ENCODE measurements around the gene NKAIN2.
"Not testable (repeated sequence)": the region's sequence is repeated elsewhere in the genome, so short reads cannot be mapped to it uniquely, and the experiment has no call there.

Gene NKAIN2

DNA sequence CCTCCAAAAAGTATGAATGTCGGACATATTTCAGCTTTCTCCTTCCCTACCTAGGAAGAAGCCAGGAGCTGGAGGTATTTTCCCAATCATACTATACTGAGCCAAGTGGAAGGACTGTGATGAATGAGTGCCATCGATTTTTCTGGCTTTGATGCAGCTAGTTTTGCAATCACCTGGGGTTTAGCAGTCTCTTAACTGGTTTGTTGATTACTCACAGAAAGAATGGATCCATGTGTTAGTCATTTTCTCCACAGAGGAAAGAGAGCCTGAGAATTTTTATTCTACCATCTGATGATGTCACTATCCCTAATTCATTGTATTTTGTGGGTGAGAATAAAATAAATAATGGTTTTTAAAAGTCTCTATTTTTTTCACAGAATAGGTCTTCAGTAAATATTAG is 875.7 kb downstream of the NKAIN2 start:
- DNase-seq (ENCODE audit: low read depth in 2 of 2): no peak

DNA sequence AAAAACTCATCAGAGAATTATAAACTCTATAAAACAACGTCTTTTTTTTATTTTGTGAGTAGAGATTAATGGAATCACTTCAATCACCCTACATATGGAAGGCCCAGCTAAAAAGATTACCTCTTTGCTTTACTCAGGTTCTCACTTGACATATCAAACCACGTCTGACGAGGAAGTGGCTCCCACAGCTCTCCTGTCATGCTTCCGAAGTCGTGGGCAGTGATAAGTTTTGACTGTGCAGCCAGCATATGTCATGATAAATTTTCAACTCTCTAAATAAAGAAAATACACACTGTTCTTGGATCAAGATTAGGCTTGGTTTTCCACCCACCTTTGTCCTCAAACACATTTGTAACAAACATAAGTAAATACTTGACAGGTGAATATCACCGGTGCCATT is 879.1 kb downstream of the NKAIN2 start:
- DNase-seq (ENCODE audit: low read depth in 2 of 2): no peak

DNA sequence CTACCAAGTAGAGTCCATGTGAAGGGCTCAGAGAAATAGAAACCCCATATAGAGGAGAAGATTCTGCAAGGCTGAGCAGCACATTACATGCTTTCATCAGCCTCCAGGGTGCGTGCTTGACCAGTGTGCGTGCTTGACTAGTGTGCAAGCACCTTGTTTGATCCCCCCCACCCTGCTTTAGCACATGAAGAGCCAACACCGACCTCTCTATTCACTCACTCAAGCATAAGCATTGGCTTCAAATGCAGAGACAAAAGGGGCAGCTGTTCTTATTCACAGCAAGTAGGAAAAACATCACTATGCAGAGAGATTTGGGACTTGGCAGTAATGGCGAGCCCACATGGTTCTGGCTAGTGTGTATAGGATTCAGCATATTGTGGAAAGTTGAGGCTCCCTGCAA is 879.8 kb downstream of the NKAIN2 start:
- DNase-seq (ENCODE audit: low read depth in 2 of 2): no peak

DNA sequence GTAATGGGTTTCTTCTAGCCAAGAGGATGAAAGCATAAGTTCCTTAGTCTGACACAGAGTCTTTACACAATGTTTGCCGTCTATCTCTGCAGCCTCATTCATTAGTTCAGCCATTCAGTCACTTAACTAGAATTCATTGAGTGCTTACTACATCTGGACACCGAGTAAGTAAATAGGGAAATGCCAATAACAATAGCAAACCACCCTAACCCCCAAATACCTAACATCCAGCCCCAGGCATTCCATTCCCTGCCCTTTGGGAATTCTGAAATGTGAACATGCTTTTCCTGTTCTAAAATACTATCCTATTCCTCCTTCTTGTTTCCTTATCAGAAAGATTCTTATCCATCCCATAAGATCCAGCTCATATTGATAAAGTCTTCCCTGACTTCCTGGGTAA is 881.0 kb downstream of the NKAIN2 start:
- no peak for DNase-seq (ENCODE audit: low read depth in 2 of 2)

DNA sequence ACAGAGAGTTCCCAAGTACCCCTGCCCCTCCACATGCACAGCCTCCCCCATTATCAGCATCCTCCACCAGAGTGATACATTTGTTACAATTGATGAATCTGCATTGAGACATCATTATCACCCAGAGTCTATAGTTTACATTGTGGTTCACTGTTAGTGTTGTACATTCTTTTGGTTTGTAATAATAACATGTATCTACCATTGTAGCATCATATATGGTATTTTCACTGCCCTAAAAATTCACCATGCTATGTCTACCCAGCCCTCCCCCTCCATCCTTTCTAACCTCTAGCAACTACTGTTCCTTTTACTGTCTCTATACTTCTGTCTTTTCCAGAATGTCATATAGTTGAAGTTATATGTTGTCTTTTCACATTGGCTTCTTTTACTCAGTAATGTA is 884.7 kb downstream of the NKAIN2 start:
- no peak for DNase-seq (ENCODE audit: low read depth in 2 of 2)

DNA sequence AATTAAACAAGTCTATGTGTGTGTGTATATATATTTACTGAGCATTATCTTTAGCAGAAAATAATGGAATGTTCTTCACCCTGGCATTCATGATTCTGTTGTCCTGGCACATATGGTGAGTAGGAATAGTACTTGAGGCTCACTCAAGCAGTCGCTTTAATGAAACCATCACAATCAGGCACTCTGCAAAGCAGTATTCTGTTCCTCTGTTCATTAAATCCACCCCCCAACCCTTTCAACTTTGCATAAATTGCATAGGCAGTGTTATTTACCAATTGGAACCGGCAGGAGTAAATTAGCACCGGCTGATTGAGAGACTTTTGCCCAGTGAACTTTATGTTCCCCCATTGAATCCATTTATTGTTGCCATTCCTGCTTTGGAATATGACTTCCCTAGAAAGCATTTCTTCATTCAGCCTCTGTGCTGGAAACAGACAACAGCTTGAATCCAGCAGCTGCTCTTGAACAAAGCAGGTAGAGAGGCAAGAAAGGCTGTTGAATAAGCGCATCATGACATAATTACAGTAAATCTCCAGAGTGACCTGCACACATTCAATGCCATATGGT is 890.6 kb downstream of the NKAIN2 start:
- DNase-seq (ENCODE audit: low read depth in 2 of 2): no peak

DNA sequence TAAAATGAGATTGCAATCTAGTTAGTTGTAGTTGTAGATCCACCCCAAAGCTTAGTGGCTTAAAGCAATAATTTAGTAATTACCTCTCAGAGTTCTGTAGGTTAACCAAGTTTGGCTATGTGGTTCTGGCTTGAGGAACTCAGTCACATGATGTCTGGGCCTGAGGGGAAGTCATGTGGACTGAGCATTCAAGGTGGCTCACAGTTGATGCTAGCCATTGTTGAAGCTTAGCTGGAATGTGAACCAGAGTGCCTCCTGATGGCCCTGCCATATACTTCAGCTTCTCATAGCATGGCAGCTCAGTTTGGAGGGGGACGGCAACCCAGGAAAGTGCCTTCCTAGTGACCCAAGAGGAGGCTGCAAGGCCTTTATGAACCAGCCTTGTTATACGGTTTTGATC is 895.4 kb downstream of the NKAIN2 start:
- no peak for DNase-seq (ENCODE audit: low read depth in 2 of 2)

DNA sequence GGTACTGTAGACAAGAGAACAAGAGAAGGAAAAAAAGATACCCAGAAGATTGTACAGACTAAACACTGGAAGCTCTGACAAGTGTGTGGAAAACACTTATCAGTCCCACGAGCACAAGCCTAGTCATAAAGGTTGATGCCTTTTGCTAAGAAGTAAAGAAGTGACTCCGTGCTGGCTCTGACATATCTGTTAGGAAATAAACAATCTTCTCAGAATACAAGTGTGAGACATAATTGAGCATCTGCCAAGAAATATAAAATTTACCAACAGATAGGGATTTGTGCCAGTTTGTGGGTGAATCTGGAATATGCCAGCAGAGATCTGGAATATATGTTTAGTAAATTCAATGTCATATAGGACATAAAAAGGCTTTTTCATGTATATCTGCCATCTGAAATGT is 899.9 kb downstream of the NKAIN2 start:
- DNase-seq (ENCODE audit: low read depth in 2 of 2): no peak

DNA sequence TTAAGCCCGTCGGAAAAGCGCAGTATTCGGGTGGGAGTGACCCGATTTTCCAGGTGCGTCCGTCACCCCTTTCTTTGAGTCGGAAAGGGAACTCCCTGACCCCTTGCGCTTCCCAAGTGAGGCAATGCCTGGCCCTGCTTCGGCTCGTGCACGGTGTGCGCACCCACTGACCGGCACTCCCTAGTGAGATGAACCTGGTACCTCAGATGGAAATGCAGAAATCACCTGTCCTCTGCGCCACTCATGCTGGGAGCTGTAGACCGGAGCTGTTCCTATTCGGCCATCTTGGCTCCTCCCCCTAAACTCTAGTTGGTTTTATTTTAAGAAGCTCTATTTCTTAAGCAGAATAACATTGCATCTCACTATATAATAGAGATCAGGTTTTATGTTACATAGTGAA is 908.9 kb downstream of the NKAIN2 start:
- DNase-seq (ENCODE audit: low read depth in 2 of 2): not testable (repeated sequence)

DNA sequence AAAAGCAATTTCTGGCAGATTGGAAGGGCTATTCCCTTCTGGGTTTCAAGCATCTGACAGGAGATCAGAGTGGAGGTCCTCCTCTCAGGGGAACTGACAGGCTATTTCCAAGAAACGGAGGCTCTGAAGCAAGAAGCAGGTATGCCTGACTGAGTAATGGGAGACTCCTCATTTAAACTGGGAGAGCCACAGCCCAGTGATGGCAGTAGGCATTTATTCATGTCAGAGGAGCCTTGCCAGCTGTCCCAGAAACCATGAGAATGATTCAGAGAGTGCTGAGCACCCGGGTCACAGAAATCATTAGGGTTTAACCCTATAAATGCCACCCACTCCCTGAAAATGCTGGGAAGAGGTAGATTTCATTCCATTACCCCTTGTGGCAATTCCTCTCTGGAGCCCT is 911.1 kb downstream of the NKAIN2 start:
- no peak for DNase-seq (ENCODE audit: low read depth in 2 of 2)

DNA sequence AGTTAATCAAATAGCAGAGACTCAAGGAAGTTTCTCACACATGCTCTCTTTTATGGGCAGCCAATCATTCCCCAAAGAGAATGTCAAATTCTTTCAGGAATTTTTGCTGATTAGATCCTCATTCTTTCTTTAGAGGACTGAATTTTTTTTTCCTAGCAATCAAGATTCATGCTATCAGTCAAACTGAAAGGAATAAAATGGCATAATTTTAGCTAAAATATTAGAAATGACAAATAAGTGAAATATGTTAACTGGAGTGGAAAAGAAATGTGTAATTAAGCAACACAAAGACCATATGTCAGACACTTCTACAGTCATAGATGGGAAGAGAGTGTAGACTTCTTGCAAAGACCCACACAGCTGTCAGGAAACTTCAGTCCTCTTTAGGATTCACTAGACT is 916.2 kb downstream of the NKAIN2 start:
- no peak for DNase-seq (ENCODE audit: low read depth in 2 of 2)

DNA sequence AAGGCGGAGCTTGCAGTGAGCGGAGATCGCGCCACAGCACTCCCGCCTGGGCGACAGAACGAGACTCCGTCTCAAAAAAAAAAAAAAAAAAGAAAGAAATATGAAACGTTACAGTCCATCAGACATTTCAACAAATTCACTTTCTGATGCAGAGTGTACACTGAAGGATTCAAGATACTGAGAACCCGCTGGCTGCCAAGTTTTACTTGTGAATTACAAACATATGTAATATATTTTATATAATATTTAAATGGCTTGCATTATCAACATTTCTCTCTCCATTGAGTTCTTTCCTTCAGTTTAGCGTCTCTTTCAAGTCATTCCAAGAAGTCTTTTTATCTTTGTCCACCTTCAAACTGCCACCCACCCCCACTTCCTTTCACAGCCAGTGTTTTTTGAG is 917.7 kb downstream of the NKAIN2 start:
- no peak for DNase-seq (ENCODE audit: low read depth in 2 of 2)

DNA sequence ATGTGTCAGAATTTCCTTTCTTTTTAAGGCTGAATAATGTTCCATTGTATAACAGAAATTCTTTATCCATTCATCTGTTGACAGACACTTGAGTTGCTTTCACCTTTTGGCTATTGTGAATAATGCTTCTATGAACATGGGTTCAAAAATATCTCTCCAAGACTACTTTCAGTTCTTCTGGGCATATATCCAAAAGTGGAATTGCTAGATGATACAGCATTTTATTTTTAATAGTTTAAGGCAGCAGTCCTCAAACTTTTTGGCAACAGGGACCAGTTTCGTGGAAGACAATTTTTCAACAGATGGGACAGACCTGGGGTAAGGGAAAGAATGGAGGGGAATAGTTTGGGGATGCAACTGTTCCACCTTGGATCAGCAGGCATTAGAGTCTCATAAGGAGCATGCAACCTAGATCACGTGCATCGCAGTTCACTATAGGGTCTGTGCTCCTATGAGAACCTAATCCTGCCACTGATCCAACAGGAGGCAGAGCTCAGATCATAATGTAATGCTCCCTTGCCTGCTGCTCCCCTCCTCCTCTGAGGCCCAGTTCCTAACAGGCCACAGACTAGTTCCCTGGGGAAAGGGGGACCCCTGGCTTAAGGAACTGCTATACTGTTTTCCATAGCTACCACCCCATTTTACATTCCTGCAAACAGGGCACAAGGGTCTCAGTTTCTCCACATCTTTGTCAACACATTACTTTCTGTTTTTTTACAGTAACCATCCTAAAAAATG is 918.6 kb downstream of the NKAIN2 start:
- no peak for DNase-seq (ENCODE audit: low read depth in 2 of 2)

DNA sequence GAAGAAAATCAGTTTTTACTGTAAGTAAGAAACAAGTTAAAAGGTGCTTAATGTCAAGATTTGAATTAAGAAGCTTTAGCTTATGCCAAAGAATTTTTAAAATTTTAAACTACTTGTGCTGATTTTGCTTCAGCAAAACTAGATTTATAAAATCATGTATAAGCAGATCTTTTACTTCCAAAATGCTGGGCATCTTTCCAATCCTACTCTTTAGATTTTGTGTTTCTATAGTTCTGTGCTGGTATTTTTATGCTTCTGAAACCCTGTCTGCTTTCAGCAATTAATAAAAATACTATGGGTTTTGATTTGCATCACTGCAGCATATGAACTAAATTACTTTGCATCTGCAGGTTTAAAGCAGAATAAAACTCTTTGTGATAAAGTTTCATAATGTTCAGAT is 920.0 kb downstream of the NKAIN2 start:
- DNase-seq (ENCODE audit: low read depth in 2 of 2): no peak

DNA sequence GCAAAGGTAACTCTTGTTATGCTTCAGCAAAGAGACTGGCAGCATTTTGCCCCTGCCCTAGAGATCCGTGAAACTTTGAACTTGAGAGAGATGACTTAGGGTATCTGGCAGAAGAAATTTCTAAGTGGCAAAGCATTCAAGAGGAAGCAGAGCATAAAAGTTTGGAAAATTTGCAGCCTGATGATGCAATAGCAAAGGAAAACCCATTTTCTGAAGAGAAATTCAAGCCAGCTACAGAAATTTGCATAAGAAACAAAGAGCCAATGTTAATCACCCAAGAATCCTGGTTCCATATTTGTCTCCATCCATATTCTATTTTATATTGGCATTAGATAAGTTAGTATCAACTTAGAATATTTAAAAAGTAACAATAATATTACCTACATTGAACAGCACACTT is 934.1 kb downstream of the NKAIN2 start:
- not testable (repeated sequence) for DNase-seq (ENCODE audit: low read depth in 2 of 2)

DNA sequence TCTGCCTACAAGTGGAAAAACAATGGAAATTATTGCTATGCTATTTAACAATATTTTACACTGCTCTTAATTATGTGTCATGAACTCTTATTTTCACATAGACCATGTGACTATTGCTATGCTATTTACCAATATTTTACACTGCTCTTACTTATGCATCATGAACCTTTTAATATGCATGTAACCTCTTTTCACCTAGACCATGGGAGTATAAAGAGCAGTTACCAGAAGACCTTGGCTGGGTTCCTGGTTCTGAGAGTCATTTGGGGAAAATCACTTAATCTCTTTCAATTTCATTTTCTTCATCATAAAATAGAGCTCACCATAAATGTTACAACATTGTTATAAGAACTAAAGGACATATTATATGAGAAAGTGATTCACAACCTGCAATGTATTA is 934.8 kb downstream of the NKAIN2 start:
- DNase-seq (ENCODE audit: low read depth in 2 of 2): no peak

DNA sequence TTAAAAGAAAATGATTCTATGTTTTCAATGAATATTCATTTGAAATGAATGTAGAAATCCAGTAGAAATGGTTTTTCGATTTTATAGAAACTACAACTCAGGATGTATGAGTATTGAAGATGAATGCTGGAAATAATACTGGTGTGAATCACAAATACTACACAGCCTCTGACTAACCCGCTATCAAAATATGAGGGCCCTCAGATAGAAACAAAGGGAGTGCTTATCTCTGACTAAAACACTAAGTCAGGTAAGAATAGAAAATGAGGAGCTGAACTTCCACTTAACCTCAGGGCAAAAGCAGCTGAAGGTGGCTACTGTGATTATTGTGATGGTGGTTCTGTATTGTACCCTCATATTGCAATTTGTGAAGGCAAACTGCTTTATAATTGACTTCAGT is 937.7 kb downstream of the NKAIN2 start:
- no peak for DNase-seq (ENCODE audit: low read depth in 2 of 2)

DNA sequence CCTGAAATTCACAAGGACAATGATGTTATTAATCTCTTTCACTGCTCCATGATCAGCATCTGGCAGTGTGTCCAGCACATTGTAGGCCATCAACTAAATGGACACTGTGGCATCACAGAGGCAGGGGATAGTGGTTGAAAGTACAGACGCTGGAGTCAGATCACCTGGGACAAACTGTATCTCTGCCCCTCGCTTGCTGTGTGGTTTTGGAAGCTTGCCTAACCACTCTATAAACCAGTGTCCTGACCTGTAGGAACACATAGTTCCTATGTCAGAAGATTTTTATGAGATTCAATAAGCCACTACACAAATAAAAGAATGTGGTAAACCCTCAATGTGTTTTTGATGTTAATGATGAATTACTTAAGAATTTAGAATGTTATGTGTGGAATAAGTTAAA is 939.3 kb downstream of the NKAIN2 start:
- DNase-seq (ENCODE audit: low read depth in 2 of 2): no peak

DNA sequence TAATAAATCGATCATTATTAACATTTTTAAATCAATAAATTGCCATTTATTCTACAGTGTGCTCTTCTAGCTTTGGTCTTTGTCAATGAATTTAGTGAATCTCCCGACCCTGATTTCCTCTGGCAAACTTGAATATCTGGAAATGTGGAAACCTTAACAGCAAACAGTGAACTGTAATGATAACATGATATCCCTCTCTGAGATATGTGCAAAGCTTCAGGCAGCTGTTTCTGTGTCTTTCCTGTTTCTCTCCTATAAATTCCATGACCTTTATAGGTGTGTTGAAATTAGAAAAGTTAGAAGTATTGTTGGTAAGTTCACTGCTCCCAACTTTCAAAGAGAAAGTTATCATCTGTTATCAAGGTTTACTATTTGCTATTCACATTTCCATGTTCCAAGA is 939.8 kb downstream of the NKAIN2 start:
- no peak for DNase-seq (ENCODE audit: low read depth in 2 of 2)

DNA sequence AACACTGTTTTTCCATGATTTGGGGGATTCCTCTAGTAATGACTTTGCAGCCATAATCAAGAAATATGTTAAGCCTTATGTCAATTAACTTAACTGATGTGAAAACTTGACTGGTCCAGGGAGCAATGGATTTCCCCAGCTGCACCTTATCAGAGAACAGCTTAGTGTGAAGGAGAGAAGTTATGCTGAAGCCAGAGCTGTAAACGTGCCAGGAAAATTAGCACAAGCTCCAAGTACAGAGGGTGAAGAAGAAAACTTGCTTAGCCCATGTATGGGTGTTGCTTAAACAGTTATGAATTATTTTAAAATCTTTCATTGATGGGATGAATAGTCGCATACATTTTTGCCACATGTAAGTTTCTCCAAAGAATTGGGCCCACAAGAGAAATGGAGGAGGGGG is 943.7 kb downstream of the NKAIN2 start:
- no peak for DNase-seq (ENCODE audit: low read depth in 2 of 2)

DNA sequence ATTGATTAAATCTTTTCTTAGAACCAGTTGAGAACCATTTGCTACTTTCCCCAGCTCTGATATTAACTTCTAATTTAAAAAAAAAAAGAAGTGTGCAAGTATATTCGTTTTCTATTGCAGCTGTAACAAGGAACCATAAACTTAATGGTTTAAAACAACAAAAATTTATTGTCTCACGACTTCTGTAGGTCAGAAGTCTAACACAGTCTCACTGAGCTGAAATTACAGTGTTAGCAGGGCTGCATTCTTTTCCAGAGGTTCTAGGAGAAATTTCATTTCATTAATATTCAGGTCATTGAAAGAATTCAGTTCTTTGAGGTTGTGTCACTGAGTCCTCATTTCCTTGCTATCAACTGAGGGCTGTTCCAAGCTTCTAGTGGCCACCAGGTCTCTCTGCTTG is 945.1 kb downstream of the NKAIN2 start:
- no peak for DNase-seq (ENCODE audit: low read depth in 2 of 2)

DNA sequence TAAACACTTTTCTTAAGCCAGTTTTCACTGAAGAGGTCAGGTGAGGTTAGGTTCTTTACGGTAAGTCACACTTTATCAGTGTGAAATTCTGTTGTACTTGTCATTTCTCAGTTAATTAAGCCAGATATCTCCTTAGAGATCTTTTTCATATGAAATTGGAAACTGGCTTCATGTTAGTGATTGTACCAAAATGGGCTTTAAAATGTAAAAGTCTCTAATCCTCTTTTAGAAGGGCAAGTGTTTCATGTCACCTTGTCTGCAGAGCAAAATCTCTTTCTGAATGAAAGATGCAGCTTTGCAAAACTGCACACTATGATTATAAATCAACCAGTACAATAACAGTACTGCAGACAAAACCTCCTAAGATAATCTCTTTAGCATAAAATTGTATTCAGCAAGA is 949.3 kb downstream of the NKAIN2 start:
- DNase-seq (ENCODE audit: low read depth in 2 of 2): no peak

DNA sequence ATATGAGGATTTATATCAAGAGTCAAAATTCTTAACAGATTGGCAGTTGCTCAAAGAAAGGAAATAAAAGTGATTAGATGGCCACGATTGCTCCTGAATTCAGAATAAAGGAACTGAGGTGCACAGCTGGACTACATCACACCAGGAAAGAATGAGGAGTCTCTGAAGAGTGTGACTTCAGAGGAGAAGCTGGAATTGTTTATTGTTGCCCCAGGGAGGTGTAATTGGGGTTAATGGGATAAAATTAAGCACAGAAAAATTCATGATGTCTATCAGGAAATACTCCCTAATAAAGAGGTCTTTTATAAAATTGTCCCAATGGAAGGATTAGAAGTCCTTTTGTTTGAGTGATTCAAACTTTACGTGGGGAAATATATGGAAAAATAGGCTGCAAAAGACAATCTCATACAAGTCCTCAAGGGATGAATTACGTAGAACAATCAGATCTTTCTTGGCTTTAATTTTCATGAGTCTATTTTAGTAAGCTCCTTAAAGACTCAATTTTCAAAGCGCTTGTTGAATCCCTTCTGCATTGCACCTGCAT is 950.0 kb downstream of the NKAIN2 start:
- DNase-seq (ENCODE audit: low read depth in 2 of 2): no peak

DNA sequence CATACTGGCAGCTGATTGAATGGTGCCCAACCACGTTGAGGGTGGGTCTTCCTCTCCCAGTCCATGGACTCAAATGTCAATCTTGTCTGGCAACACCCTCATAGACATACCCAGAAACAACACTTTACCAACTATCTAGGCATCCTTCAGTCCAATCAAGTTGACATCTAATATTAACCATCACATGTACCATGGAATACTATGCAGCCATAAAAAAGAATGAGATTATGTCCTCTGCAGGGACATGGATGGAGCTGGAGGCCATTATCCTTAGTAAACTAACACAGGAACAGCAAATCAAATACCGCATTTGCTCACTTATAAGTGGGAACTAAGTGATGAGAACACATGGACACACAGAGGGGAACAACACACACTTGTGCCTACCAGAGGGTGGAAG is 951.7 kb downstream of the NKAIN2 start:
- DNase-seq (ENCODE audit: low read depth in 2 of 2): no peak
